ENCODE results near the gene DNAH9.

GRCh38 chr17:11557727-11558452, 40.4 kb upstream of the DNAH9 start:
- TF ChIP-seq ZNF274 (IDR thresholded peaks at IDR 0.05; ENCODE audit: low read depth, low read length), result no peak
- no peak for TF ChIP-seq SUZ12 (IDR thresholded peaks at IDR 0.05; ENCODE audit: extremely low read depth, insufficient read depth, insufficient read length)
